Sigmoid colon (tissue), 7 donors: ENCODE measurements around the gene OR52K2. TPM values are rescaled to one million over a fixed set of nuclear protein-coding genes. Genes with fewer than 3 reads are reported as not detected.
"Not testable (repeated sequence)": the region's sequence is repeated elsewhere in the genome, so short reads cannot be mapped to it uniquely, and the experiment has no call there.

Source experiments
- DNase-seq: peaks from one replicate; pipeline ENCODE4 v3.0.0-alpha.2; 2019
- H3K27ac ChIP-seq, 4 donors: fragments of 200-600 bp; sonication (generic); one replicate each; pipeline ENCODE4 v1.5.1; 2016 to 2019; ENCODE audit warnings: mild to moderate bottlenecking in 1 of 4
- H3K27me3 ChIP-seq, 3 donors: fragments of 200-600 bp; sonication (generic); one replicate each; pipeline ENCODE4 v1.5.1; 2019; ENCODE audit warnings: mild to moderate bottlenecking in 1 of 3
- H3K36me3 ChIP-seq, 4 donors: fragments of 200-600 bp; sonication (generic); one replicate each; pipeline ENCODE4 v1.5.1; 2016 to 2019
- H3K4me1 ChIP-seq, 4 donors: fragments of 200-600 bp; sonication (generic); one replicate each; pipeline ENCODE4 v1.5.1; 2017 to 2019
- H3K4me3 ChIP-seq, 4 donors: fragments of 200-600 bp; sonication (generic); one replicate each; pipeline ENCODE4 v1.5.1; 2017 to 2019; ENCODE audit warnings: mild to moderate bottlenecking in 2 of 4, moderate library complexity in 1 of 4
- H3K9me3 ChIP-seq, 4 donors: fragments of 200-600 bp in 3 of 4; sonication (generic) in 3 of 4; one replicate each; pipeline versions ENCODE4 v1.5.1 to v1.6.1; 2013 to 2019
- CTCF ChIP-seq, 4 experiments: fragments of 450-650 bp in 3 of 4; fragments of 200-600 bp in 1 of 4; IDR thresholded peaks; one replicate each; pipeline ENCODE4 v1.5.1; 2016 to 2019; ENCODE audit warnings: antibody characterized with exemption in 4 of 4, mild to moderate bottlenecking in 3 of 4, moderate library complexity in 2 of 4
- EP300 ChIP-seq, 4 donors: sonication (generic); formaldehyde crosslinking; IDR thresholded peaks; one replicate each; pipeline ENCODE4 v1.6.1; 2017; ENCODE audit warnings: antibody characterized with exemption in 4 of 4
- POLR2A ChIP-seq, 2 donors: fragments of 450-650 bp; IDR thresholded peaks; one replicate each; pipeline ENCODE4 v1.6.1; 2016; ENCODE audit warnings: antibody characterized with exemption in 2 of 2, mild to moderate bottlenecking in 2 of 2, moderate library complexity in 2 of 2
- POLR2AphosphoS5 ChIP-seq, 4 donors: sonication (generic); formaldehyde crosslinking; IDR thresholded peaks; one replicate each; pipeline ENCODE4 v1.6.1; 2017; ENCODE audit warnings: antibody characterized with exemption in 4 of 4
- WGBS, 2 donors: extraction: QIAGEN DNeasy Blood & Tissue Kit; methylation state at CpG; one replicate each; pipeline ENCODE4 v1.1.7; 2013; 5-methylcytosine and 5-hydroxymethylcytosine counted together
- intact Hi-C: fragments of 100-400 bp; cut with DNase I; formaldehyde crosslinking; loops from one replicate; pipeline ENCODE4 v1.15.1; 2023
- polyA plus RNA-seq, 3 donors: library from polyadenylated mRNA; stranded (reverse); fragments of 200-250 nt; gene quantifications; one replicate each; pipeline ENCODE4 v1.2.3, GENCODE V29; 2013
- total RNA-seq, 4 donors: library from RNA; depleted of rRNA; stranded (reverse); fragments of >200 nt; gene quantifications; one replicate each; pipeline ENCODE4 v1.1.0, GENCODE V29; 2016
- donor health status: healthy with polysubstance abuse.
- donor health status: Bipolar disorder and iron deficiency.
- donor health status: healthy.

The OR52K2 gene
- total RNA-seq (under 1 TPM in 1 of 4 donors, not detected in 3; 0.41 TPM), polyA plus RNA-seq (not detected)

DNA sequence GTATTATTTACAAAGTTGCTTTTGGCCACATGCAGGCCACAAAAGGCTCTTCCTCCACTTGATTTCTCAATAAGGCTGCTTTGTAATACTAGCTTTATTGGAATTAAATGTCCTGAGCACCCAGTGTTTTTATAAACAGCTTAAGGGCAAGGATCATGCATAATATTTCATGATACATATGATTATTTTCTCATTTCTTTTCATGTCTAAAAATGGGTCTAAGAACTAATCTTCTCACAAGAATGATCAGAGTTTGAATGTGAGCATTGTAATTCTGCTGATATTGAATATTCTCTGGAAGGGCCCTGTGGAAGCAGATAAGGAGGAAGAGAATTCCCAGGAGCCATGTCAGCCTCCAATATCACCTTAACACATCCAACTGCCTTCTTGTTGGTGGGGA lies at the start of gene OR52K2:
Gene OR52K2, plus strand, starts transcription at position 301 of the 400 bp plus-strand sequence. Its CDS starts 45 bp downstream, at position 346.
- intact Hi-C loops: no loop called here
- H3K4me3 ChIP-seq: no peak within 1 kb of the TSS
- no peak within 1 kb of the TSS for H3K27ac ChIP-seq
- TF ChIP-seq POLR2A (IDR thresholded peaks at IDR 0.05) (no peak), CTCF (IDR thresholded peaks at IDR 0.05) (no peak)
- DNase-seq: no peak
- H3K9me3 ChIP-seq: no peaks in the 10 kb centered on the region
- H3K36me3 ChIP-seq: no peaks in the 10 kb centered on the region
- no peaks in the 10 kb centered on the region for H3K27me3 ChIP-seq
- no peaks in the 10 kb centered on the region for H3K4me1 ChIP-seq

DNA sequence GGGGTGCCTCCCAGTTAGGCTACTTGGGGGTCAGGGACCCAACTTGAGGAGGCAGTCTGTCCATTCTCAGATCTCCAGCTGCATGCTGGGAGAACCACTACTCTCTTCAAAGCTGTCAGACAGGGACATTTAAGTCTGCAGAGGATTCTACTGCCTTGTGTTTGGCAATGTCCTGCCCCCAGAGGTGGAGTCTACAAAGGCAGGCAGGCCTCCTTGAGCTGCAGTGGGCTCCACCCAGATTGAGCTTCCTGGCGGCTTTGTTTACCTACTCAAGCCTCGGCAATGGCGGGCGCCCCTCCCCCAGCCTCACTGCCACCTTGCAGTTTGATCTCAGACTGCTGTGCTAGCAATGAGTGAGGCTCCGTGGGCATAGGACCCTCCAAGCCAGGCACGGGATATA lies 42.9 kb upstream of the OR52K2 start:
- H3K9me3 ChIP-seq, H3K27ac ChIP-seq, H3K27me3 ChIP-seq, H3K4me3 ChIP-seq, H3K4me1 ChIP-seq, DNase-seq, intact Hi-C loops, H3K36me3 ChIP-seq: not testable (repeated sequence)
- WGBS, 2 donors: 68 to 85% methylated on average over 6 of the region's 6 CpGs

GRCh38 chr11:4416306-4416705 lies 32.8 kb upstream of the OR52K2 start:
- TF ChIP-seq CTCF (IDR thresholded peaks at IDR 0.05) (no peak), EP300 (IDR thresholded peaks at IDR 0.05) (no peak), POLR2A (IDR thresholded peaks at IDR 0.05) (no peak), POLR2AphosphoS5 (IDR thresholded peaks at IDR 0.05) (no peak)
- WGBS, 2 donors: 62 to 64% methylated on average over 1 of the region's 1 CpG

GRCh38 chr11:4416816-4417215 lies 32.3 kb upstream of the OR52K2 start:
- intact Hi-C loops: no loop called here
- no peak overlapping the region for H3K4me3 ChIP-seq
- H3K27me3 ChIP-seq: no peaks in the 10 kb centered on the region
- H3K36me3 ChIP-seq: no peaks in the 10 kb centered on the region
- WGBS, 2 donors: 49 to 75% methylated on average over 1 of the region's 1 CpG
- DNase-seq: no peak
- TF ChIP-seq EP300 (IDR thresholded peaks at IDR 0.05): no peak
- no peak for TF ChIP-seq POLR2AphosphoS5 (IDR thresholded peaks at IDR 0.05)
- no peak for TF ChIP-seq POLR2A (IDR thresholded peaks at IDR 0.05)
- no peak for TF ChIP-seq CTCF (IDR thresholded peaks at IDR 0.05)
- no peaks in the 10 kb centered on the region for H3K9me3 ChIP-seq
- H3K27ac ChIP-seq: no peak overlapping the region
- no peaks in the 10 kb centered on the region for H3K4me1 ChIP-seq

More at GRCh38 chr11:4416306-4416705, 32.8 kb upstream of the OR52K2 start:
- Histone ChIP-seq H3K4me1 (no peaks in the 10 kb centered on the region), H3K27me3 (no peaks in the 10 kb centered on the region), H3K9me3 (no peaks in the 10 kb centered on the region), H3K27ac (no peak overlapping the region), H3K36me3 (no peaks in the 10 kb centered on the region), H3K4me3 (no peak overlapping the region)
- intact Hi-C loops: no loop called here
- DNase-seq: no peak

- Histone ChIP-seq H3K27me3 (no peaks in the 10 kb centered on the region), H3K4me1 (no peaks in the 10 kb centered on the region), H3K36me3 (no peaks in the 10 kb centered on the region), H3K4me3 (no peak overlapping the region), H3K9me3 (no peaks in the 10 kb centered on the region), H3K27ac (no peak overlapping the region)
- TF ChIP-seq CTCF (IDR thresholded peaks at IDR 0.05) (no peak), POLR2AphosphoS5 (IDR thresholded peaks at IDR 0.05) (no peak), POLR2A (IDR thresholded peaks at IDR 0.05) (no peak), EP300 (IDR thresholded peaks at IDR 0.05) (no peak)
- intact Hi-C loops: no loop called here
- DNase-seq: no peak
- WGBS, 2 donors: 81 to 83% methylated on average over 8 of the region's 8 CpGs
These were observed 30.7 kb upstream of the OR52K2 start for GRCh38 chr11:4418403-4418802.
